ENCODE measurements around the gene TDRD10.

DNA sequence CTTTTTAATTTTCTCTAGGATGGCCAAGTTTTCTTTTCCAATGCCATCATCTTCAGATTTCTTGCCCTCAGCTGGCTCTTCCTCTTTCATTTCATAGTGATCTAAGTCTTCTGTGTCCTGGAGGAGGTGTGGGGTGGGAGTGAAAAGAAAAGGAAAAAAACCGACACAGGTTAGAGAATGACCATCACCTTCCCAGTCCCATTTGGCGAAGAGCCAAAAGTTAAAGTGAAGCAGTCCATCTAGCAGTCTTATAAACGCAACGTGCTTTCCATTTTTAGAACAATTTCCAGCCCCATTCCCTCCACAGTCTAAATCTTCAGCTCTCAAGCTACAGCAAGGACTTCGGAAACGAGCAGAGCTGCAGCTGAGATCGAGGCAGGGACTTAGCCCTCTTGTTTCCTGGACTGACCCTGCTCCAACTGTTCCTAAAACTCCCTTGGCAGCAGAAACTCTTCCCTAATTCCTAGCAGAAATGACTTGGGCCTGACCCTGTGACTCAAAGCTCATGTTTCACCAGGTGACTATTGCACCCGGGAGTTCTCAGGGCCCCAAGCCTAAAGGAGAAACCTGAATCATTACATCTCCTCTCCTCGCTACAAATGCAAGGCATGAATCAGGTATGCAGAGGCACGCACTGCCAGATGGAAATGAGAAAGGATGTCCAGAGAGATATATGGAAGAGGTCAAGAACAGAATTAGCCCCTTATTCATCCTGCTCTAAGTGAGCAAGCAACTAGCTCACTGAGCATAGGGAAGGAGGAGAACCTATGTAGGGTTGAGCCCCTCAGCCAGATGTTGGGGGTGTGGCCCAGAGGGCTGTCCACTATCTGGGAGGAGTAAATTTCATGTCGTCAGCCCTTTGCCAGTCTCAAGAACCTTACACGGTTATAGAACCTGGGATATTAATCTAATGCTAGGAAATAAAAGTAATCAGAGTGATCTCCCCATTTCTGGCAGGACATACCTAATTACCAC lies 51.3 kb downstream of the TDRD10 start:
- TF ChIP-seq, protein P1, sequence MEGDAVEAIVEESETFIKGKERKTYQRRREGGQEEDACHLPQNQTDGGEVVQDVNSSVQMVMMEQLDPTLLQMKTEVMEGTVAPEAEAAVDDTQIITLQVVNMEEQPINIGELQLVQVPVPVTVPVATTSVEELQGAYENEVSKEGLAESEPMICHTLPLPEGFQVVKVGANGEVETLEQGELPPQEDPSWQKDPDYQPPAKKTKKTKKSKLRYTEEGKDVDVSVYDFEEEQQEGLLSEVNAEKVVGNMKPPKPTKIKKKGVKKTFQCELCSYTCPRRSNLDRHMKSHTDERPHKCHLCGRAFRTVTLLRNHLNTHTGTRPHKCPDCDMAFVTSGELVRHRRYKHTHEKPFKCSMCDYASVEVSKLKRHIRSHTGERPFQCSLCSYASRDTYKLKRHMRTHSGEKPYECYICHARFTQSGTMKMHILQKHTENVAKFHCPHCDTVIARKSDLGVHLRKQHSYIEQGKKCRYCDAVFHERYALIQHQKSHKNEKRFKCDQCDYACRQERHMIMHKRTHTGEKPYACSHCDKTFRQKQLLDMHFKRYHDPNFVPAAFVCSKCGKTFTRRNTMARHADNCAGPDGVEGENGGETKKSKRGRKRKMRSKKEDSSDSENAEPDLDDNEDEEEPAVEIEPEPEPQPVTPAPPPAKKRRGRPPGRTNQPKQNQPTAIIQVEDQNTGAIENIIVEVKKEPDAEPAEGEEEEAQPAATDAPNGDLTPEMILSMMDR (IDR thresholded peaks at IDR 0.05; ENCODE audit: insufficient read depth, low read depth, low read length): no peak
- TF ChIP-seq EZH2 (IDR thresholded peaks at IDR 0.05; ENCODE audit: insufficient read depth, low read length): no peak

Data from astrocyte (in vitro differentiated cells and primary cell).